Activated CD8-positive, alpha-beta memory T cell treated with anti-CD3 and anti-CD28 coated beads, Interleukin-2, amount 50 U/mL, for 24 hours (primary cell): Measurements from ENCODE around the gene ACSL4.
"Not testable (repeated sequence)": the region's sequence is repeated elsewhere in the genome, so short reads cannot be mapped to it uniquely, and the experiment has no call there.

Experiments used
- DNase-seq: peaks from one replicate; pipeline ENCODE4 v3.0.0-alpha.2; 2020; ENCODE audit errors: extremely low read depth

ACSL4 gene

DNA sequence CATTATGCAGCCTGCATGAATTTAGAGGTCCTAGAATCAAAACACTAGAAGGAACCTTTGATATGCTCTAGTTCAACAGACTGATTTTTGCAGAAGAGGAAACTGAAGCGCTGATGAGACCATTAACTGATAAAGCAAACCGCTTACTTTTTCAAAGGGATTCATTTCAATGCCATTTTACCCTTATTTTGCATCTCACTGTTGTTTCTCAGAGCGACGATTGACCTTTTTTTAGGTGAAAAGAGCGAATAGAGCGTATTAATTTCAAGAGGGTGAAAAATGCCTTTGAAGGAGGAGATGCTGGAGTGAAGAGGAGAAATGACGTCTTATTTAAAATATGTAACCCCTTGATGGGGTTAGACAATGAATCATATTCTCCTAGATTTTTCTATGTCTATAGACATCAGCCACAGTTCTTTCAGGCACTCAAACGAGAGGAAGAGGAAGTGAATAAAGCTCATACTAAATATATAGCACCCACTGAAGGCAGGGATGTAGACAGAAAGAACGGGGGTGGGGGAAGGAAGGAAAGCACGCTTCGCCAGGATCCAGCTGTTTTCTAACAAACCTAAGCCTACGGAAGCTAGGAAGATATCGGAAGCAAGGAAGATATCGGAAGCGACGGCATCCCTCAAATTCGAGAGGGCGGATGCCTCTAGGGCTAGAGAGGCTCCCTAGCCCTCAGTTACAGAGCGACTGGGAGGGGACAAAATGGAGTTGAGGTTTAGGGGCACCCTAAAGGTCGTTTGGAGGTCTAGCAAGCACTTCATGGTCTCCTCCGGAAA is 848 bp downstream of the ACSL4 start:
- no peak for DNase-seq

GRCh38 chrX:109728173-109728535 is 4.9 kb downstream of the ACSL4 start:
- no peak for DNase-seq

DNA sequence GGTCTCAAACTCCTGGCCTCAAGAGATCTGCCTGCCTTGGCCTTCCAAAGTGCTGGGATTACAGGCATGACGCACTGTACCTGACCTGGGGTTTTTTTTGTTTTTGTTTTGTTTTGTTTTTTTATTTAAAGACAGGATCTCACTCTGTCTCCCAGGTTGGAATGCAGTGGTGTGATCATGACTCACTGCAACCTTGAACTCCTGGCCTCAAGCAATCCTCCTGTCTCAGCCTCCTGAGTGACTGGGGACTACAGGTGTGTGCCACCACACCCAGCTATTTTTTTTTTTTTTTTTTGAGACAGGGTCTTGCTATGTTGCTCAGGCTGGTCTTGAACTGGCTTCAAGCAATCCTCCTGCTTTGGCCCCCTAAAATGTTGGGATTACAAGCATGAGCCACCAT is 8.1 kb downstream of the ACSL4 start:
- DNase-seq, result not testable (repeated sequence)

- no peak for DNase-seq
Measured at GRCh38 chrX:109720947-109721346, 12.1 kb downstream of the ACSL4 start.

GRCh38 chrX:109719264-109719663 is 13.8 kb downstream of the ACSL4 start:
- DNase-seq, result no peak

- no peak for DNase-seq
Measured at GRCh38 chrX:109716431-109717028, 16.5 kb downstream of the ACSL4 start.

- no peak for DNase-seq
Measured at GRCh38 chrX:109714340-109714958, 18.6 kb downstream of the ACSL4 start.

DNA sequence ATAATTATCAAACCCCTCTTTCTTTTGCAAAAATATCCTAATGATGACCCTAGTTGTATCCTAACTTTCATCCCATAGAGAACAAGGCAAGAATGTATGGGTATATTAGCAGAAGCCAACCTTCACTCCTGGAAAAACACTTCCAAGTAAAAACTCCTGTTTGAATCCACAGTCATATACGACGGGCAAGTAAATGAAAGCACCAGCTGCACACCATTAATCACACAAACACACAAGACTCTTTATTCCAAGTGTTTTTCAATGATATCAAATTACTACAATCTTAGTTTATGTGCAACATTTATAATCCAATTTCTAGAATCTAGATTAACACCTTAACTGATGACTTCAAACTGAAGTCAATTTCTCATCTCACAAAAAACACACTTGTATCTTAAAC is 22.9 kb downstream of the ACSL4 start:
- no peak for DNase-seq

DNA sequence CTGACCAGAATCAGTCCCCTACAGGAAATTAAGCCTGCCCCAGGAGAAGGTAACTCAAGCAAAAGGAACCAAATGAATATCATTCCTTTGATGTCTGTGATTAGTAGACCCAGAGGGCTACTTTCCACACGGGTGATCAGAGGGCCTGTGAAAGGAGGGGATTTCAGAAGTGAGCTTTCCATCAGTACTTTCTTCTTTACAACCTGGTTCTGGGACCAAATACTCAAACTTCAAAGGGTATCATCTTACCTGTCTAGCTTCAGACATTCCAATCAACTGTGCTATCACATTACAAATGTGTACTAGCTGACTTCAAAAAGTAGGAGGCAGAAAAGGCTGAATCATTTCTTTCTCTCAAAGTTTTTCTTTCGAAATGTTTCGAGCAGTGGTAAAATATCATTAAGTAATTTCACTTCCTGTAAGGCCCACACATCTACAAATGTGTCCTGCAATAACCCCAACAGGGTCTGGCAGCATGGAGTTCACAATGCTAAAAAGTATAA is 23.9 kb downstream of the ACSL4 start:
- DNase-seq, result no peak

- no peak for DNase-seq
Measured at GRCh38 chrX:109707720-109708119, 25.3 kb downstream of the ACSL4 start.

- no peak for DNase-seq
Measured at GRCh38 chrX:109707319-109707718, 25.7 kb downstream of the ACSL4 start.

GRCh38 chrX:109704563-109704962 is 28.5 kb downstream of the ACSL4 start:
- no peak for DNase-seq

DNA sequence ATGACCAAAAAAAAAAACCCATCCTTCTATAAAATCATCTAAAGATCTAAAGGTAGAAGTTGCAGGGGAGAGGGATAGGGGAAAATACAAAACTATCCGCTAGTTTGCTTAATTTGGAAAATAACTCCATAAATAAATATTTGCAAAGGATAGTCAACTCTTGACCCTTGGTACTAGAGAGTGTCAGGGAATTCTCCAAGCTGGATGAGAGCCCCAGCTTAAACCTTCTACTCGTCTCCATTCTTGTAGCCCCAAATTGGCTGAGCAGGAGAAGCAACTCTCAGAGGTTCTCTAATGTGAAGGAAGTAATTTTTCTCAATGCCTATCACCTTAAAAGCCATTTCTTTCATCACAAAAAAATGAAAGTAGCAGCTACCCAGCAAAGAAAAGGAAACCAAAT is 35.2 kb downstream of the ACSL4 start:
- DNase-seq, result no peak

GRCh38 chrX:109696146-109696740 is 36.8 kb downstream of the ACSL4 start:
- no peak for DNase-seq

DNA sequence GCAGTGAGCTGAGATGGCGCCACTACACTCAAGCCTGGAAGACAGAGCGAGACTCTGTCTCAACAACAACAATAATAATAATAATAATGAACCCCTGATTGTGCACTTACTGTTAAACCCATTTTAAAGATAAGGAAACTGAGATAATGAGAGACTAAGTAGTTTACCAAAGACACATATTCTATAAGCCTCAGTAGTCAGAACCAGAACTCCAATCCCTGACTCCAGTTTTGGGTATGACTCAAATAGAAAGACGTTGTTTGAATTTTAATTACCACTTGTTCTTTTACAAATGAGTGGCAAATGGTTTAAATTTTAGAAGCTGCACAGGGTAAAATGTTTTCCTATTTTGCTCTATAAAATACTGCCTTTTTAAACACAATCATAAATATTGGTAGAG is 37.4 kb downstream of the ACSL4 start:
- no peak for DNase-seq

DNA sequence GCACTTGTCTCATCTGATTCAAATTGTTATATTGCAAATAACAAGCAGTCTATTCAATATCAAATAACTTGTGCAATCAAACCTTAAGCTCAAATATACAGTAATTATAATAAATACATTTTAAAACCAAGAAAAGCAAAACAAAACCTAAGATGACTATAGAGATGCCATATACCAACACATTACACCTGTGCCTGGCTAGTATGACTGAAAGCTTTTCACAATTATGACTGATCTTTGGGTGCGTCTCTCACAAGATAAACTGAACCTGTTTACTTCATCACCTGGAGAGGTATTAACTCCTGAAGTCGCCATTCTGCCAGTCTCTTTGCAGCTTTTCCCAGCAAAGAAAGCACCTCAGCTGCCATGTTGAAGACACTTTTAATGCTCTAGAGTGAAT is 41.3 kb downstream of the ACSL4 start:
- DNase-seq, result no peak

DNA sequence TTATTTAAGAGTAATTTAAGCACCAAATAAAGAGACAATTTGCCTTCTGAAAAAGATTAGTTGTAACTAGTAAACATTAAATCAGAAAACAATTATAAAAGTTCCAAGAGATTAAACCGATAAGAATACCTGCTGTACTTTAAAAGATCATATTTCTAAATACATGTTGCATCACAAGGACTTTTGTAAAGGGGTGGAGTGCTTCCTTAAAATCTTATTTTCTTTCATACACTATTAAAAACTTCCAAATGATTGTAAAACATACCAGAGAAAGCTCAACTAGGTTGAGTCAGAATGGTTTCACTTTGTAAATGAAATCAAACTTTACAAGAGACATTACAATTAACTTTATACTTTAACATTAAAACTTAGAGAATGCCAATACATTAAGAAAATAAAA is 41.8 kb downstream of the ACSL4 start:
- no peak for DNase-seq

DNA sequence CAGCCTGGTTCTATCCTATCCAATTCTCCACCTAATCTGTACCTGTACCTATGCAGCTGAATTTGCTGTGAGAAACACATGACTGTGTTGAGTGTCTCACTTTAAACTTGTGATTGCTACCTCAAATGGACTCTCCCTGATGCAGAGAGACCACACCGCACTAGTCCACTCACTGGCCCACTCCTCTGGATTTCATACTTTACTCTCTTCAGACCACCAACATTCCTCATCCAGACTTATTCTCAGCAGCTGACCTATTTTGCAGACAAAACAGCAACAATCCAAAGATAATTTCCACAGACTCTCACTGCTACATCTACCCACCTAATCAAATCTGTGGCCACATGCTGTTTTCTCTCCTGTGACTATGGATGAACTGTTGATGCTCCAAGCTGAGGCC is 45.2 kb downstream of the ACSL4 start:
- no peak for DNase-seq

- no peak for DNase-seq
Measured at GRCh38 chrX:109685656-109686078, 47.4 kb downstream of the ACSL4 start.

DNA sequence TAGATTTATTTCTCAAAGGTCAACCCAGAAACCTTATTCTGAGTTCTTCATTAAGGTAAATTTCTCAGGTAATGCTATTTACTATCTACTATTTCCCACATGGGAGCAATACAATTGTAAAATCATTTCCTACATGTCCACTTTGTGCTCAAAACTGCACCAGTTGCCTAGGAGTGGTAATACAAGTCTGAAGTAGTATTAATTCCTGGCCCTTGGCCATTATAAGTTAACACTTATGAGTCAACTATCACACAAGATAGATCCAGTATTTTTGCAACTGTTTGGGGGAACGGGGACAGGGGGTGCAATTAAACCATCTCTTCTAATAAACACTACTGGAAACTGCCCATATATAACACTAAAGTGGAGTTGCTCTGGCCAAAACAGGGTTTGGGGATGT is 48.9 kb downstream of the ACSL4 start:
- no peak for DNase-seq

DNA sequence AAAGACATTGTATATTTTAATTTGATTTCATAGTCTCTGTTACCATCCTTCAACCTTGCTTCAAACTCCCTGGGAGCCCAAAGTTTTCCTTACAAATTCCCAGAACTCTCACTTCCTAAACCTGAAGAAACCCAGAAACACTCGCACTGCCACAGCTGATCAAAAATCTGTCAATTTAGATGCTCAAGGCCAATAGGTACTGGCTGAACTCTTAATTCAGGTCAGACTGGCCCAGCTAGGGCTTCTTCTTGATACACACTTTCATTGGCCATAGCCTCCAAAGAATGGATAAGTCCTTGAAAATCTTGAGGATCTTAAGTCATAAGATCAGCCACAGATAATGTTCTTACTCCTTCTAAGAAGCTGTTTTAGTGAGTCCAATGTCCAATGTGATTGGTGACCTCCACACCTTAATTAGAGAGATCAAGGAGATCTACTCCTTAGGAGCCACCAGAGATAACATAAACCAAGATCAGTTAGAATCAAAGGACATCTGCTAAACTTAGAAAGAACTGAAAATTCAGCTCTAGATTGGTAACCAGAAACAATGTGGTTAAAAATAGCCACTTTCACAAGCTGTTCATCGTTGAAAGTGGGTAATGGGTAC is 51.5 kb downstream of the ACSL4 start:
- DNase-seq, result no peak

DNA sequence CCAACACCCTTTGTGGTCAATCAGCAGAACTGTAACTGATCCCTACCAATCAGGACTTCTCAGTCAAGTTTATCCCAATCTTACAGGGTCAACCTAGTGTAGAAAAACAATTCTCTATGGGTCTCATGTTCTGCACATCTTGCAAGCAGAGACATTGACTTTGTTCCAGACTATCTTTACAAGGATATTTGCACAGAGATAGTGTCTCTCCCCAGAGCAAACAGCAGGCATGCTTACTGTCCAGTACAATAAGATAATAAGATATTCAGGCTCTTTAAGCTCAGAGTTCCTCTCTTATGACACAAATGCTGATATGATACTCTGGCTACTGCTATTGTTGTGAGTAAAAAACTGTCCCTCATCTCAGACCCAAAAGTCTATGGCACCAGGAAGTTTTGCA is 53.2 kb downstream of the ACSL4 start:
- DNase-seq, result no peak
